WI38 (cell line): ENCODE measurements around the gene UQCC2.

Experiments
- H3K4me3 ChIP-seq: 2 replicates; pipeline ENCODE4 v1.5.1; 2011; ENCODE audit warnings: low read depth, mild to moderate bottlenecking, control low read depth, low read length
- CTCF ChIP-seq: IDR thresholded peaks from 2 replicates; pipeline ENCODE4 v1.5.1; 2012; ENCODE audit warnings: low read depth, mild to moderate bottlenecking, control low read depth, low read length

Gene UQCC2

GRCh38 chr6:33738153-33738552 lies 26.7 kb upstream of the UQCC2 start:
- no peak overlapping the region for H3K4me3 ChIP-seq
- no peak for TF ChIP-seq CTCF

GRCh38 chr6:33737267-33738026 lies 25.9 kb upstream of the UQCC2 start:
- no peak for TF ChIP-seq CTCF
- H3K4me3 ChIP-seq, result no peak overlapping the region

- no peak overlapping the region for H3K4me3 ChIP-seq
- TF ChIP-seq CTCF, result no peak
These were observed 23.7 kb upstream of the UQCC2 start for GRCh38 chr6:33735216-33735615.

GRCh38 chr6:33733709-33734007 lies 22.2 kb upstream of the UQCC2 start:
- TF ChIP-seq CTCF, result no peak
- H3K4me3 ChIP-seq, result no peak overlapping the region

- no peak overlapping the region for H3K4me3 ChIP-seq
- TF ChIP-seq CTCF, result no peak
These were observed 21.6 kb upstream of the UQCC2 start for GRCh38 chr6:33732817-33733708.

- TF ChIP-seq CTCF, result no peak
- no peak overlapping the region for H3K4me3 ChIP-seq
These were observed 20.9 kb upstream of the UQCC2 start for GRCh38 chr6:33732385-33732784.

GRCh38 chr6:33731751-33732282 lies 20.3 kb upstream of the UQCC2 start:
- H3K4me3 ChIP-seq, result no peak overlapping the region
- no peak for TF ChIP-seq CTCF
